A673 (cell line): Measurements from ENCODE around the gene ALOXE3. TPM values are rescaled to one million over a fixed set of nuclear protein-coding genes. Genes with fewer than 3 reads are reported as not detected.

Experiments
- BruUV-seq: library from RNA; stranded (reverse); fragments of 400-500 nt; replicated peaks from 2 replicates; lab custom pipeline; 2021; lab: Mats Ljungman, UMichigan
- CTCF ChIA-PET: fragments of 300-600 bp; sonication (Branson Sonifier 250); formaldehyde crosslinking; loops from one replicate; lab custom pipeline; 2022; ENCODE audit warnings: antibody characterized with exemption; lab: Charles Lee
- POLR2A ChIA-PET: fragments of 300-600 bp; sonication (Branson Sonifier 250); formaldehyde crosslinking; loops from one replicate; lab custom pipeline; 2022; ENCODE audit warnings: antibody characterized with exemption; ENCODE audit not compliant: low non-redundant PET; lab: Charles Lee
- DNase-seq: peaks from one replicate; pipeline ENCODE4 v3.0.0-alpha.2; 2015; ENCODE audit warnings: low spot score
- H3K27ac ChIP-seq: fragments of 200-600 bp; sonication (generic); 2 replicates; pipeline ENCODE4 v1.5.1; 2016; ENCODE audit warnings: mixed run types, low read depth, mild to moderate bottlenecking, mixed read lengths, antibody characterized with exemption, low read length; ENCODE audit not compliant: poor library complexity, severe bottlenecking
- H3K27me3 ChIP-seq: fragments of 200-600 bp; sonication (generic); replicated peaks from 2 replicates; pipeline ENCODE4 v1.6.1; 2017; ENCODE audit warnings: mixed run types, low read depth, mild to moderate bottlenecking, mixed read lengths, antibody characterized with exemption, low read length; ENCODE audit not compliant: insufficient read depth, poor library complexity
- H3K36me3 ChIP-seq: fragments of 200-600 bp; sonication (generic); 2 replicates; pipeline ENCODE4 v1.6.1; 2016; ENCODE audit warnings: mixed run types, mild to moderate bottlenecking, mixed read lengths, antibody characterized with exemption, low read length; ENCODE audit not compliant: insufficient read depth, poor library complexity, severe bottlenecking
- H3K4me1 ChIP-seq: fragments of 200-600 bp; sonication (generic); 2 replicates; pipeline ENCODE4 v1.6.1; 2017; ENCODE audit warnings: mixed run types, mild to moderate bottlenecking, mixed read lengths, antibody characterized with exemption, low read length; ENCODE audit not compliant: insufficient read depth, poor library complexity, severe bottlenecking
- H3K4me3 ChIP-seq: fragments of 200-600 bp; sonication (generic); 2 replicates; pipeline ENCODE4 v1.5.1; 2016; ENCODE audit warnings: low read depth, mixed run types, mild to moderate bottlenecking, mixed read lengths, low read length; ENCODE audit not compliant: poor library complexity, severe bottlenecking
- H3K9me3 ChIP-seq: fragments of 200-600 bp; sonication (generic); 2 replicates; pipeline ENCODE4 v1.6.1; 2016; ENCODE audit warnings: mixed run types, low read depth, mild to moderate bottlenecking, mixed read lengths, antibody characterized with exemption, low read length; ENCODE audit not compliant: poor library complexity, severe bottlenecking
- EZH2 ChIP-seq: fragments of 200-600 bp; sonication (generic); IDR thresholded peaks from 2 replicates; pipeline ENCODE4 v1.6.1; 2017; ENCODE audit warnings: borderline replicate concordance, low read depth, mild to moderate bottlenecking, mixed read lengths, antibody characterized with exemption, low read length; ENCODE audit not compliant: poor library complexity, severe bottlenecking
- intact Hi-C: fragments of 100-400 bp; cut with micrococcal nuclease; formaldehyde crosslinking; loops from one replicate; pipeline ENCODE4 v1.10.0; 2022; ENCODE audit not compliant: unreplicated experiment
- microRNA-seq: library from miRNA; unstranded; fragments of <30 nt; microRNA quantifications from one replicate; pipeline ENCODE4 v1.2.0, GENCODE V29; 2021
- total RNA-seq: library from RNA; stranded (reverse); gene quantifications from 2 replicates; pipeline ENCODE4 v1.2.3, GENCODE V29; 2021
- TF ChIP-seq, protein P1 (sequence below): fragments of 300-800, 200-600 bp; sonication (generic); conservative IDR thresholded peaks from 2 replicates; pipeline ENCODE4 v1.5.1; 2017; ENCODE audit warnings: low read depth, mild to moderate bottlenecking, antibody characterized with exemption, low read length, moderate library complexity, mixed read lengths

Gene ALOXE3
- total RNA-seq, 1 experiment from 2014 or later, result not detected

GRCh38 chr17:8046306-8046928 lies 71.9 kb downstream of the ALOXE3 start:
- Histone ChIP-seq H3K9me3 (no peaks in the 10 kb centered on the region), H3K4me1 (no peaks in the 10 kb centered on the region), H3K36me3 (no peaks in the 10 kb centered on the region), H3K4me3 (no peak overlapping the region), H3K27ac (no peak overlapping the region), H3K27me3 (no peaks in the 10 kb centered on the region)
- ChIA-PET CTCF (interaction anchor here (1.2 kb wide), 1 partner anchor 11 kb away, joined by 3 read pairs; no protein-coding TSS in a partner anchor), POLR2A (no interaction called here)
- BruUV-seq, result no TSS peak
- TF ChIP-seq EZH2, result no peak
- TF ChIP-seq, protein P1, sequence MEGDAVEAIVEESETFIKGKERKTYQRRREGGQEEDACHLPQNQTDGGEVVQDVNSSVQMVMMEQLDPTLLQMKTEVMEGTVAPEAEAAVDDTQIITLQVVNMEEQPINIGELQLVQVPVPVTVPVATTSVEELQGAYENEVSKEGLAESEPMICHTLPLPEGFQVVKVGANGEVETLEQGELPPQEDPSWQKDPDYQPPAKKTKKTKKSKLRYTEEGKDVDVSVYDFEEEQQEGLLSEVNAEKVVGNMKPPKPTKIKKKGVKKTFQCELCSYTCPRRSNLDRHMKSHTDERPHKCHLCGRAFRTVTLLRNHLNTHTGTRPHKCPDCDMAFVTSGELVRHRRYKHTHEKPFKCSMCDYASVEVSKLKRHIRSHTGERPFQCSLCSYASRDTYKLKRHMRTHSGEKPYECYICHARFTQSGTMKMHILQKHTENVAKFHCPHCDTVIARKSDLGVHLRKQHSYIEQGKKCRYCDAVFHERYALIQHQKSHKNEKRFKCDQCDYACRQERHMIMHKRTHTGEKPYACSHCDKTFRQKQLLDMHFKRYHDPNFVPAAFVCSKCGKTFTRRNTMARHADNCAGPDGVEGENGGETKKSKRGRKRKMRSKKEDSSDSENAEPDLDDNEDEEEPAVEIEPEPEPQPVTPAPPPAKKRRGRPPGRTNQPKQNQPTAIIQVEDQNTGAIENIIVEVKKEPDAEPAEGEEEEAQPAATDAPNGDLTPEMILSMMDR, result no peak
- intact Hi-C loops, result loop anchor here (10.0 kb wide), 1 partner anchor 222 kb away; no protein-coding TSS in a partner anchor
- DNase-seq, result no peak

Small RNAs within 50 kb of the gene (microRNA-seq; reads per million reads assigned to microRNA genes)
- not detected for gene MIR4314
- gene MIR6883, result not detected

Other genes starting within 250 kb of the ALOXE3 start
- 249 and 264 TPM in 2 replicates for gene CHD3, start 229.7 kb downstream of the ALOXE3 start, total RNA-seq
- gene RNF227, start 202.2 kb downstream of the ALOXE3 start, total RNA-seq, result 0.83 and 1.1 TPM in 2 replicates
- gene KCNAB3, start 188.7 kb downstream of the ALOXE3 start, total RNA-seq, result 24.8 and 32.4 TPM in 2 replicates
- gene TRAPPC1, start 186.6 kb downstream of the ALOXE3 start, total RNA-seq, result 111 and 140 TPM in 2 replicates
- 72.3 and 79.9 TPM in 2 replicates for gene CNTROB, start 186.3 kb downstream of the ALOXE3 start, total RNA-seq
- not detected in 2 replicates for gene GUCY2D, start 115.9 kb downstream of the ALOXE3 start, total RNA-seq
- 0.17 and 0.30 TPM in 2 replicates for gene ALOX15B, start 79.5 kb downstream of the ALOXE3 start, total RNA-seq
- 0.39 TPM in 1 of 2 replicates, not detected in the other for gene ALOX12B, start 30.8 kb downstream of the ALOXE3 start, total RNA-seq
- gene HES7, start 5.6 kb upstream of the ALOXE3 start, total RNA-seq, result 1.7 and 3.9 TPM in 2 replicates
- gene PER1, start 33.9 kb upstream of the ALOXE3 start, total RNA-seq, result 47.1 and 50.0 TPM in 2 replicates
- 41.3 and 51.0 TPM in 2 replicates for gene VAMP2, start 44.4 kb upstream of the ALOXE3 start, total RNA-seq
- 19.4 and 25.3 TPM in 2 replicates for gene TMEM107, start 57.9 kb upstream of the ALOXE3 start, total RNA-seq
- gene BORCS6, start 71.7 kb upstream of the ALOXE3 start, total RNA-seq, result 3.7 TPM in 2 replicates
- gene AURKB, start 92.1 kb upstream of the ALOXE3 start, total RNA-seq, result 209 and 230 TPM in 2 replicates
- gene CTC1, start 129.5 kb upstream of the ALOXE3 start, total RNA-seq, result 40.0 and 40.3 TPM in 2 replicates
- gene PFAS, start 130.8 kb upstream of the ALOXE3 start, total RNA-seq, result 163 and 165 TPM in 2 replicates
- 26.8 and 33.6 TPM in 2 replicates for gene RANGRF, start 170.2 kb upstream of the ALOXE3 start, total RNA-seq
- gene SLC25A35, start 176.9 kb upstream of the ALOXE3 start, total RNA-seq, result 1.3 and 2.0 TPM in 2 replicates
- gene ARHGEF15, start 191.7 kb upstream of the ALOXE3 start, total RNA-seq, result not detected in 2 replicates
- not detected in 2 replicates for gene ODF4, start 221.3 kb upstream of the ALOXE3 start, total RNA-seq